Activated CD8-positive, alpha-beta T cell treated with anti-CD3 and anti-CD28 coated beads for 36 hours (primary cell): ENCODE measurements around the gene RDX. TPM values are rescaled to one million over a fixed set of nuclear protein-coding genes. Genes with fewer than 3 reads are reported as not detected.

Experiments
- ATAC-seq: fragments of 200-7000 bp; cut with Tn5 transposase; one replicate; pipeline ENCODE4 v1.10.0; 2021; ENCODE audit warnings: mild to moderate bottlenecking, moderate library complexity
- CTCF ChIA-PET: fragments of 350-600 bp; sonication (Branson Sonifier 250); formaldehyde crosslinking; loops from one replicate; lab custom pipeline; 2021; ENCODE audit warnings: antibody characterized with exemption; lab: Charles Lee
- POLR2A ChIA-PET: fragments of 350-600 bp; sonication (Branson Sonifier 250); formaldehyde crosslinking; loops from one replicate; lab custom pipeline; 2021; ENCODE audit warnings: antibody characterized with exemption; lab: Charles Lee
- DNase-seq: peaks from one replicate; pipeline ENCODE4 v3.0.0-alpha.2; 2020
- H3K27ac Mint-ChIP-seq: one replicate; pipeline ENCODE4 v1.8.0; 2021; ENCODE audit warnings: mild to moderate bottlenecking, mixed read lengths
- H3K27me3 Mint-ChIP-seq: one replicate; pipeline ENCODE4 v1.8.0; 2021; ENCODE audit warnings: mixed read lengths
- H3K36me3 Mint-ChIP-seq: one replicate; pipeline ENCODE4 v1.8.0; 2021; ENCODE audit warnings: low read depth, mixed read lengths
- H3K4me1 Mint-ChIP-seq: one replicate; pipeline ENCODE4 v1.8.0; 2021; ENCODE audit warnings: low read depth, mixed read lengths
- H3K4me3 Mint-ChIP-seq: one replicate; pipeline ENCODE4 v1.8.0; 2021; ENCODE audit warnings: mild to moderate bottlenecking, moderate library complexity, mixed read lengths
- H3K9me3 Mint-ChIP-seq: one replicate; pipeline ENCODE4 v1.8.0; 2021; ENCODE audit warnings: mixed read lengths
- CTCF ChIP-seq: fragments of 200-600 bp; IDR thresholded peaks from one replicate; pipeline ENCODE4 v1.8.0; 2022; ENCODE audit warnings: antibody characterized with exemption, mild to moderate bottlenecking
- intact Hi-C: fragments of 100-400 bp; cut with micrococcal nuclease; formaldehyde crosslinking; loops from one replicate; pipeline ENCODE4 v1.10.0; 2022
- total RNA-seq, 2 experiments: library from RNA; stranded (reverse); gene quantifications; one replicate each; pipeline ENCODE4 v1.2.3, GENCODE V29; 2021

The RDX gene
- total RNA-seq, 2 experiments from 2014 or later, result 37.8 to 41.2 TPM

- DNase-seq (no peak), ATAC-seq (no peak)
- Mint-ChIP-seq H3K27me3 (peaks cover 2% of the 10 kb centered on the region), H3K9me3 (peaks cover 4% of the 10 kb centered on the region), H3K27ac (peak overlapping the region; percentile 90), H3K36me3 (peaks cover 13% of the 10 kb centered on the region), H3K4me3 (peak overlapping the region; percentile 77), H3K4me1 (peaks cover 14% of the 10 kb centered on the region)
- intact Hi-C loops, result loop anchor here (2.0 kb wide), 1 partner anchor 19 kb away; no protein-coding TSS in a partner anchor
- TF ChIP-seq CTCF, result no peak
- ChIA-PET CTCF (interaction anchor here (0.8 to 1.7 kb wide), 4 partner anchors 10 to 98 kb away, joined by 3 to 6 read pairs (median 4); no protein-coding TSS in a partner anchor), POLR2A (interaction anchor here (1.1 to 2.9 kb wide), 4 partner anchors 18 to 34 kb away, joined by 3 to 13 read pairs (median 4); partner anchors contain the start of gene RDX)
Observed at GRCh38 chr11:110329445-110329844, 33.0 kb upstream of the RDX start.

GRCh38 chr11:110327508-110327907 is 31.1 kb upstream of the RDX start:
- peaks cover 14% of the 10 kb centered on the region for H3K4me1 Mint-ChIP-seq
- H3K27ac Mint-ChIP-seq, result peak overlapping the region; percentile 90
- DNase-seq (no peak), ATAC-seq (no peak)
- H3K9me3 Mint-ChIP-seq, result peaks cover 4% of the 10 kb centered on the region
- POLR2A ChIA-PET, result no interaction called here
- TF ChIP-seq CTCF, result no peak
- intact Hi-C loops, result no loop called here
- H3K36me3 Mint-ChIP-seq, result peaks cover 13% of the 10 kb centered on the region
- peaks cover 2% of the 10 kb centered on the region for H3K27me3 Mint-ChIP-seq
- peak overlapping the region; percentile 77 for H3K4me3 Mint-ChIP-seq
- CTCF ChIA-PET, result interaction anchor here (1.3 kb wide), 1 partner anchor 50 kb away, joined by 4 read pairs; no protein-coding TSS in a partner anchor

- Mint-ChIP-seq H3K27ac (no peak overlapping the region), H3K4me3 (no peak overlapping the region), H3K27me3 (peaks cover 5% of the 10 kb centered on the region), H3K9me3 (peaks cover 3% of the 10 kb centered on the region), H3K36me3 (peaks cover 4% of the 10 kb centered on the region), H3K4me1 (peaks cover 12% of the 10 kb centered on the region)
- CTCF ChIA-PET, result no interaction called here
- POLR2A ChIA-PET, result no interaction called here
- DNase-seq, result no peak
- intact Hi-C loops, result no loop called here
- no peak for TF ChIP-seq CTCF
- no peak for ATAC-seq
Observed at GRCh38 chr11:110323786-110324185, 27.4 kb upstream of the RDX start.

- ChIA-PET CTCF (interaction anchor here (2.0 kb wide), 1 partner anchor 118 kb away, joined by 6 read pairs; no protein-coding TSS in a partner anchor), POLR2A (interaction anchor here (1.5 kb wide), 1 partner anchor 9 kb away, joined by 4 read pairs; no protein-coding TSS in a partner anchor)
- no peak for TF ChIP-seq CTCF
- no peak for ATAC-seq
- Mint-ChIP-seq H3K27me3 (peaks cover 5% of the 10 kb centered on the region), H3K9me3 (no peaks in the 10 kb centered on the region), H3K4me3 (no peak overlapping the region), H3K36me3 (no peaks in the 10 kb centered on the region), H3K4me1 (no peaks in the 10 kb centered on the region), H3K27ac (no peak overlapping the region)
- intact Hi-C loops, result no loop called here
- no peak for DNase-seq
Observed at GRCh38 chr11:110319501-110319900, 23.1 kb upstream of the RDX start.

- ChIA-PET POLR2A (interaction anchor here (1.5 kb wide), 1 partner anchor 10 kb away, joined by 4 read pairs; no protein-coding TSS in a partner anchor), CTCF (no interaction called here)
- no peaks in the 10 kb centered on the region for H3K36me3 Mint-ChIP-seq
- intact Hi-C loops, result no loop called here
- H3K9me3 Mint-ChIP-seq, result no peaks in the 10 kb centered on the region
- no peak overlapping the region for H3K27ac Mint-ChIP-seq
- no peaks in the 10 kb centered on the region for H3K4me1 Mint-ChIP-seq
- no peak for DNase-seq
- no peak overlapping the region for H3K4me3 Mint-ChIP-seq
- no peak for TF ChIP-seq CTCF
- H3K27me3 Mint-ChIP-seq, result peaks cover 5% of the 10 kb centered on the region
- no peak for ATAC-seq
Observed at GRCh38 chr11:110318638-110319404, 22.4 kb upstream of the RDX start.
